Measurements from ENCODE around the gene FAM117A. TPM values are rescaled to one million over a fixed set of nuclear protein-coding genes. Genes with fewer than 3 reads are reported as not detected.

Gene FAM117A
- polyA plus RNA-seq, 1 donor: 10.9 TPM

DNA sequence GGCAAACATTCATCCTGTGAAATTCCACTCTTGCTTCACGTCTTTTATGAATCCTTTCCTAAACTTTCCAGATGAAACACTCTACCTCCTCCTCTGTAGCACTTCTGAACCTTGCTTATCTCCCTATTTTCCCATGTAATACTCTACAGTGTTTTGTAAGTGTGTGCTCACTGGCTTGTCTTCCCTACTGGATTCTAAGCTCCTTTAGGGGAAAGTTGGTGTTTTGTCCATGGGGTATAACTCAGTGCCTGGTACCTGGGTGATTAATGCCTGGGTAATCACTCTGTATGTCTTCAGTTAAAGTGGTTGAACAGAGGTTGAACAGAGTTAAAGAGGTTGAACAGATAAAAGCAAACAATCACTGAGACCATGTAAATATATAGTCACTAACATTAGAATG, 20.7 kb upstream of the FAM117A start:
- Histone ChIP-seq H3K9me3 (ENCODE audit: control insufficient read depth, low read depth, low read length) (no peaks in the 10 kb centered on the region), H3K36me3 (ENCODE audit: control insufficient read depth, insufficient read depth, low read length) (no peaks in the 10 kb centered on the region), H3K27ac (ENCODE audit: low read length) (no peak overlapping the region), H3K27me3 (ENCODE audit: control insufficient read depth, insufficient read depth, low read length) (no peaks in the 10 kb centered on the region), H3K4me1 (ENCODE audit: control insufficient read depth, insufficient read depth, low read length) (peaks cover 8% of the 10 kb centered on the region), H3K4me3 (ENCODE audit: low read length) (no peak overlapping the region)
- 33% methylated on average over 1 of the region's 1 CpG for WGBS (ENCODE audit: insufficient coverage, low lambda C conversion rate)
- no peak for DNase-seq

GRCh38 chr17:49783791-49784190, 19.9 kb upstream of the FAM117A start:
- Histone ChIP-seq H3K4me1 (ENCODE audit: control insufficient read depth, insufficient read depth, low read length) (peaks cover 5% of the 10 kb centered on the region), H3K27me3 (ENCODE audit: control insufficient read depth, insufficient read depth, low read length) (no peaks in the 10 kb centered on the region), H3K9me3 (ENCODE audit: control insufficient read depth, low read depth, low read length) (no peaks in the 10 kb centered on the region), H3K36me3 (ENCODE audit: control insufficient read depth, insufficient read depth, low read length) (no peaks in the 10 kb centered on the region), H3K4me3 (ENCODE audit: low read length) (no peak overlapping the region), H3K27ac (ENCODE audit: low read length) (no peak overlapping the region)
- no peak for DNase-seq

- H3K36me3 ChIP-seq (ENCODE audit: control insufficient read depth, insufficient read depth, low read length): no peaks in the 10 kb centered on the region
- H3K4me1 ChIP-seq (ENCODE audit: control insufficient read depth, insufficient read depth, low read length): peaks cover 5% of the 10 kb centered on the region
These were observed 19.3 kb upstream of the FAM117A start for GRCh38 chr17:49783071-49783715.

DNA sequence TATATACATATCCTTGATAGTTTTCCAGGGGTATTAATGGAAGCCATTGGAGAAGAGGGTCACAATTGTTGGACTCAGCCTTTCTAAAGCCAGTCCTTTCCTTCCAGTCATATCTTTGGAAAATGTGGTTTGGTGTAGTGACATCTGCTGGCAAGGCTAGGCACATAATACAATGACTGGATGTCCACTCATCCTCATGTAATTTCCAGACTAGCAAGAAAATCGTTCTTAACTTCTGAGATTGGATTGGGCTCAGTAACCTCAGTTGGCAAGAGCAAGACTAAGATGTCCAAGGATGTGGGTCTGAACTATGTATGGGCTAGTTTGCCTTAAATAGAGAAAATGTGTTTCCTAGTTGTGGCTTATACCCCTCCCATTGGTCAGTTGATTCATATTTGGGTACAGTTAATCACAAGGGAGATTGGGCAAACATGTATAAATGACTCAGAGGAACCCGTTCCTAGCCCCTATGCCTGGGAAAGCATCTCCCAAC, 15.9 kb upstream of the FAM117A start:
- H3K4me1 ChIP-seq (ENCODE audit: control insufficient read depth, insufficient read depth, low read length): no peaks in the 10 kb centered on the region
- H3K36me3 ChIP-seq (ENCODE audit: control insufficient read depth, insufficient read depth, low read length): no peaks in the 10 kb centered on the region
- H3K27ac ChIP-seq (ENCODE audit: low read length): no peak overlapping the region
- DNase-seq: peak; percentile 22 to 34
- H3K4me3 ChIP-seq (ENCODE audit: low read length): no peak overlapping the region
- no peaks in the 10 kb centered on the region for H3K9me3 ChIP-seq (ENCODE audit: control insufficient read depth, low read depth, low read length)
- peaks cover 5% of the 10 kb centered on the region for H3K27me3 ChIP-seq (ENCODE audit: control insufficient read depth, insufficient read depth, low read length)
- WGBS (ENCODE audit: insufficient coverage, low lambda C conversion rate): 75% methylated on average over 1 of the region's 2 CpGs

More at GRCh38 chr17:49783071-49783715, 19.3 kb upstream of the FAM117A start:
- no peaks in the 10 kb centered on the region for H3K27me3 ChIP-seq (ENCODE audit: control insufficient read depth, insufficient read depth, low read length)
- no peak overlapping the region for H3K4me3 ChIP-seq (ENCODE audit: low read length)
- WGBS (ENCODE audit: insufficient coverage, low lambda C conversion rate): 60% methylated on average over 1 of the region's 3 CpGs
- H3K9me3 ChIP-seq (ENCODE audit: control insufficient read depth, low read depth, low read length): no peaks in the 10 kb centered on the region
- H3K27ac ChIP-seq (ENCODE audit: low read length): no peak overlapping the region
- no peak for DNase-seq

- no peaks in the 10 kb centered on the region for H3K4me1 ChIP-seq (ENCODE audit: control insufficient read depth, insufficient read depth, low read length)
- H3K27ac ChIP-seq (ENCODE audit: low read length): no peak overlapping the region
- no peak overlapping the region for H3K4me3 ChIP-seq (ENCODE audit: low read length)
- H3K27me3 ChIP-seq (ENCODE audit: control insufficient read depth, insufficient read depth, low read length): peaks cover 5% of the 10 kb centered on the region
- no peak for DNase-seq
- no peaks in the 10 kb centered on the region for H3K9me3 ChIP-seq (ENCODE audit: control insufficient read depth, low read depth, low read length)
- WGBS (ENCODE audit: insufficient coverage, low lambda C conversion rate): no CpG with 5 or more reads among the region's 2 CpGs
- no peaks in the 10 kb centered on the region for H3K36me3 ChIP-seq (ENCODE audit: control insufficient read depth, insufficient read depth, low read length)
These were observed 15.3 kb upstream of the FAM117A start for GRCh38 chr17:49779156-49779738.

GRCh38 chr17:49777563-49777962, 13.6 kb upstream of the FAM117A start:
- WGBS (ENCODE audit: insufficient coverage, low lambda C conversion rate): no CpG with 5 or more reads among the region's 2 CpGs
- H3K27ac ChIP-seq (ENCODE audit: low read length): no peak overlapping the region
- H3K36me3 ChIP-seq (ENCODE audit: control insufficient read depth, insufficient read depth, low read length): no peaks in the 10 kb centered on the region
- no peaks in the 10 kb centered on the region for H3K4me1 ChIP-seq (ENCODE audit: control insufficient read depth, insufficient read depth, low read length)
- DNase-seq: no peak
- H3K4me3 ChIP-seq (ENCODE audit: low read length): no peak overlapping the region
- no peaks in the 10 kb centered on the region for H3K9me3 ChIP-seq (ENCODE audit: control insufficient read depth, low read depth, low read length)
- H3K27me3 ChIP-seq (ENCODE audit: control insufficient read depth, insufficient read depth, low read length): peaks cover 5% of the 10 kb centered on the region

DNA sequence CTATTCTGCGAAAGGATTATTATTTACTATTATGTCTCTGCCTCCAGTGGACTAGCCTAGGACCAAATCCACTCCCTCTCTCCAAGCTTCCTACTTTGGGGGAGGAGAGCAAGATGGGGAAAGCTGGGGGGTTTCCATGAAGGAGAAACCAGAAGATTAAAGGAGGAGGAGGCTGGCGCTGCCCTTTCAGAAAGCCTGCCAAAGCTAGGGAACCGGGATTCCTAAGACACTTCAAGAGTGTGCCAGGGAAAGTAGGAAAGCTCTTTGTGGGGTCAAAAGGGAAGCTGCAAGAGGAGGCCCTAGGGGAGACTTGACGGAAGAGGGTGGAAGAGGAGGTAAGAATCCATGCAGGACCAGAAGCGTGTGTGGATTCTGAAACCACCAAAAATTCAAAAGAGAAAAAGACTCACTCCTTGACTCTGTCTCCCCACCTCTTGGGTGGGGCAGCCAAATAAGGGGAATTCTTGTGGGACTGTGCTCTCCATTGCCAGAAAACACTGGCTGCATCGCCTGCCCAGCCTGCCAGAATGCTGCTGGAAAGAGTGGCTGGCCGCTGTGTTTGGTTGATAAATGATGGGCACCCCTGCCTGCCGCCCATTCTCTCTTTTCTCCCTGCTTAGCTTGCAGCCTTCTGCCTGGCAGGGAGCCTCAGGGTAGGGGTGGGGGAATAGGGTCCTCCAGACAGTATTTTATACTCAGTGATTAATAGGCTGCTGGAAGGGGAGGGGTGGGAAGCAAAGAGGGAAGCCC, 12.8 kb upstream of the FAM117A start:
- Histone ChIP-seq H3K4me3 (ENCODE audit: low read length) (no peak overlapping the region), H3K4me1 (ENCODE audit: control insufficient read depth, insufficient read depth, low read length) (no peaks in the 10 kb centered on the region), H3K9me3 (ENCODE audit: control insufficient read depth, low read depth, low read length) (no peaks in the 10 kb centered on the region), H3K27ac (ENCODE audit: low read length) (no peak overlapping the region), H3K36me3 (ENCODE audit: control insufficient read depth, insufficient read depth, low read length) (no peaks in the 10 kb centered on the region), H3K27me3 (ENCODE audit: control insufficient read depth, insufficient read depth, low read length) (peaks cover 5% of the 10 kb centered on the region)
- WGBS (ENCODE audit: insufficient coverage, low lambda C conversion rate): no CpG with 5 or more reads among the region's 8 CpGs
- DNase-seq: no peak

- H3K27me3 ChIP-seq (ENCODE audit: control insufficient read depth, insufficient read depth, low read length): peaks cover 5% of the 10 kb centered on the region
- no peaks in the 10 kb centered on the region for H3K4me1 ChIP-seq (ENCODE audit: control insufficient read depth, insufficient read depth, low read length)
- no peaks in the 10 kb centered on the region for H3K9me3 ChIP-seq (ENCODE audit: control insufficient read depth, low read depth, low read length)
- H3K36me3 ChIP-seq (ENCODE audit: control insufficient read depth, insufficient read depth, low read length): no peaks in the 10 kb centered on the region
- no peak overlapping the region for H3K27ac ChIP-seq (ENCODE audit: low read length)
- DNase-seq: no peak
- WGBS (ENCODE audit: insufficient coverage, low lambda C conversion rate): no CpG with 5 or more reads among the region's 8 CpGs
- H3K4me3 ChIP-seq (ENCODE audit: low read length): no peak overlapping the region
These were observed 11.8 kb upstream of the FAM117A start for GRCh38 chr17:49775546-49776260.

DNA sequence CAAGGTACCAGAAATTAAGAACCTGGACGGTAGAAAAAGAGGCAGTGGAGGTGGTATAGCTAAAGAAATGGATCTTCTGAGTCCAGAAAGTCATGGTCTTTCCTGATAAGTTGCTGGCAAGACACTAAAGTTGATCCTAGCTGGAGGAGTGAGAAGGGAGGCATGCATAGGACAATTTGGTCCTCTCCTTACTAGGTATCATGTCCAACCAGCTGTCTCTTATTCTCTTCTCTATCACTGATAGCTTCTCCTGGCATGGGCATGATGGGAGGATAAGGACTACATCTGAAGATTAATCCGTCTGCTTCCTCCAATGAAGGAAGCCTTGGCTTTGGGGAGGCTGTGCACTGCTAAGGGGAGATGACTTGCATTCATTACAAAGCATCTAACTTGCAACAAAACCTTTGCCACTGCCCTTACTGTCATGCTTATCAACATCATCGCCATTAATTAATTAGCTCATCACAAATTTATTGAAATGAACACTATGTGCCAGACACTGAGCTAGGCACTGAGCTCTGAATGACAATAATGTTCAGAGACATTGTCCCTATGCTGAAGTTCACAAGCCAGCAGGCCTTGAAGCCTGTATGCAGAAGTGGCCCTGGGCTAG, 3.1 kb upstream of the FAM117A start:
- Histone ChIP-seq H3K27me3 (ENCODE audit: control insufficient read depth, insufficient read depth, low read length) (peaks cover 7% of the 10 kb centered on the region), H3K27ac (ENCODE audit: low read length) (no peak overlapping the region), H3K36me3 (ENCODE audit: control insufficient read depth, insufficient read depth, low read length) (no peaks in the 10 kb centered on the region), H3K9me3 (ENCODE audit: control insufficient read depth, low read depth, low read length) (no peaks in the 10 kb centered on the region), H3K4me1 (ENCODE audit: control insufficient read depth, insufficient read depth, low read length) (peaks cover 10% of the 10 kb centered on the region), H3K4me3 (ENCODE audit: low read length) (no peak overlapping the region)
- DNase-seq: no peak
- no CpG with 5 or more reads among the region's 3 CpGs for WGBS (ENCODE audit: insufficient coverage, low lambda C conversion rate)

All from large intestine (tissue), 3 donors.